HCT116 (cell line): Measurements from ENCODE around the gene NAGLU. TPM values are rescaled to one million over a fixed set of nuclear protein-coding genes. Genes with fewer than 3 reads are reported as not detected.
A peak's percentile ranks its signal among the peaks of the same experiment; 100 is the strongest.

Experiments used
- ATAC-seq: fragments of 200-7000 bp; cut with Tn5 transposase; 2 replicates; pipeline ENCODE4 v1.9.1; 2020; ENCODE audit warnings: mild to moderate bottlenecking, moderate library complexity
- BruUV-seq: library from RNA; stranded (reverse); fragments of 400-500 nt; replicated peaks from 2 replicates; lab custom pipeline; 2021; lab: Mats Ljungman, UMichigan
- CTCF ChIA-PET: fragments of 300-600 bp; sonication (Branson Sonifier 250); formaldehyde crosslinking; loops from one replicate; lab custom pipeline; 2021; ENCODE audit warnings: antibody characterized with exemption; lab: Charles Lee
- POLR2A ChIA-PET: fragments of 300-600, 350-600 bp; sonication (Branson Sonifier 250); formaldehyde crosslinking; loops from one replicate; lab custom pipeline; 2021; ENCODE audit warnings: antibody characterized with exemption; lab: Charles Lee
- RAD21 ChIA-PET, 2 experiments: fragments of 300-600 bp; sonication (Branson Sonifier 250); formaldehyde crosslinking; loops; one replicate each; lab custom pipeline; 2023; ENCODE audit warnings: low total read pairs in 2 of 2; ENCODE audit not compliant: uncharacterized antibody in 2 of 2, unreplicated experiment in 2 of 2, low non-redundant PET in 1 of 2; lab: Charles Lee
- DNase-seq: peaks from one replicate; pipeline ENCODE4 v3.0.0-alpha.2; 2010; ENCODE audit warnings: low read depth, low spot score
- H2AFZ ChIP-seq: fragments of 200-600 bp; shearing (Covaris generic), sonication (generic); 2 replicates; pipeline ENCODE4 v1.6.1; 2017; ENCODE audit warnings: low read depth, mixed run types, mixed read lengths, antibody characterized with exemption, low read length; ENCODE audit not compliant: poor library complexity, severe bottlenecking
- H3K27ac ChIP-seq: 2 replicates; pipeline ENCODE4 v1.5.1; 2012; ENCODE audit warnings: low read depth, low read length
- H3K27me3 ChIP-seq: fragments of 200-600 bp; sonication (generic); 2 replicates; pipeline ENCODE4 v1.6.1; 2016; ENCODE audit warnings: mixed run types, low read length, mixed read lengths; ENCODE audit not compliant: insufficient read depth
- H3K36me3 ChIP-seq, 2 experiments: fragments of 200-500 bp in 1 of 2; fragments of 200-600 bp in 1 of 2; sonication (Bioruptor generic) in 1 of 2; sonication (generic) in 1 of 2; 2 replicates each; pipeline versions ENCODE4 v1.5.1 to v1.6.1; 2014 to 2016; ENCODE audit warnings: low read length in 2 of 2, inconsistent platforms in 1 of 2, mixed read lengths in 1 of 2, mixed run types in 1 of 2; ENCODE audit not compliant: insufficient read depth in 2 of 2, control insufficient read depth in 1 of 2
- H3K4me1 ChIP-seq, 2 experiments: fragments of 200-600 bp in 1 of 2; sonication (generic) in 1 of 2; 2 replicates each; pipeline versions ENCODE4 v1.5.1 to v1.6.1; 2012 to 2017; ENCODE audit warnings: low read length in 2 of 2, inconsistent platforms in 1 of 2, mild to moderate bottlenecking in 1 of 2, mixed read lengths in 1 of 2, mixed run types in 1 of 2, moderate library complexity in 1 of 2; ENCODE audit not compliant: insufficient read depth in 2 of 2, control insufficient read depth in 1 of 2
- H3K4me2 ChIP-seq: fragments of 200-600 bp; sonication (generic); 2 replicates; pipeline ENCODE4 v1.6.1; 2017; ENCODE audit warnings: mixed run types, low read length, mixed read lengths
- H3K4me3 ChIP-seq, 2 experiments: fragments of 200-600 bp in 1 of 2; sonication (generic) in 1 of 2; replicated peaks in 1 of 2; 2 replicates each; pipeline ENCODE4 v1.5.1; 2011 to 2016; ENCODE audit warnings: low read length in 2 of 2, control low read depth in 1 of 2, low read depth in 1 of 2, mild to moderate bottlenecking in 1 of 2, mixed read lengths in 1 of 2, mixed run types in 1 of 2
- H3K79me2 ChIP-seq: fragments of 200-600 bp; sonication (generic); 2 replicates; pipeline ENCODE4 v1.6.1; 2017; ENCODE audit warnings: mild to moderate bottlenecking, mixed run types, low read length, moderate library complexity, mixed read lengths; ENCODE audit not compliant: insufficient read depth
- H3K9ac ChIP-seq: fragments of 200-600 bp; sonication (generic); 2 replicates; pipeline ENCODE4 v1.6.1; 2016; ENCODE audit warnings: low read length, mixed read lengths
- H3K9me2 ChIP-seq: fragments of 200-600 bp; sonication (generic), shearing (Covaris generic); 2 replicates; pipeline ENCODE4 v1.6.1; 2017; ENCODE audit warnings: mixed run types, mild to moderate bottlenecking, moderate library complexity; ENCODE audit not compliant: insufficient read depth
- H3K9me3 ChIP-seq, 2 experiments: fragments of 200-500 bp in 1 of 2; fragments of 200-600 bp in 1 of 2; sonication (Bioruptor generic) in 1 of 2; sonication (generic) in 1 of 2; 2 replicates each; pipeline ENCODE4 v1.6.1; 2014 to 2017; ENCODE audit warnings: low read length in 2 of 2, mixed read lengths in 2 of 2, inconsistent platforms in 1 of 2, low read depth in 1 of 2, mild to moderate bottlenecking in 1 of 2, mixed run types in 1 of 2, moderate library complexity in 1 of 2; ENCODE audit not compliant: control insufficient read depth in 1 of 2, insufficient read depth in 1 of 2
- H4K20me1 ChIP-seq: fragments of 200-600 bp; sonication (generic), shearing (Covaris generic); 2 replicates; pipeline ENCODE4 v1.6.1; 2017; ENCODE audit warnings: mixed run types, mild to moderate bottlenecking, moderate library complexity; ENCODE audit not compliant: insufficient read depth
- EZH2 ChIP-seq: fragments of 200-600 bp; sonication (generic); IDR thresholded peaks from 2 replicates; pipeline ENCODE4 v1.6.1; 2017; ENCODE audit warnings: antibody characterized with exemption, mixed run types
- MAX ChIP-seq: IDR thresholded peaks from 2 replicates; pipeline ENCODE4 v1.6.1; 2012
- RAD21 ChIP-seq: IDR thresholded peaks from 2 replicates; pipeline ENCODE4 v1.6.1; 2012; ENCODE audit warnings: low read depth, mild to moderate bottlenecking
- TCF7L2 ChIP-seq: IDR thresholded peaks from 2 replicates; pipeline ENCODE4 v1.7.0; 2011; ENCODE audit warnings: borderline replicate concordance, inconsistent platforms; ENCODE audit not compliant: insufficient read depth, insufficient read length; ENCODE audit errors: extremely low read depth
- intact Hi-C: fragments of 100-400 bp; cut with micrococcal nuclease; formaldehyde crosslinking; loops from 2 replicates; pipeline ENCODE4 v1.10.0; 2022
- total RNA-seq: library from RNA; stranded (reverse); gene quantifications from one replicate; pipeline ENCODE4 v1.2.1, GENCODE V29; 2021; ENCODE audit not compliant: unreplicated experiment

NAGLU gene
- total RNA-seq, 1 experiment from 2014 or later = 17.7 TPM

- peak overlapping the region; percentile 78 for H3K4me2 ChIP-seq
- peaks cover 39 to 54% of the 10 kb centered on the region in 2 experiments for H3K4me1 ChIP-seq
- H3K79me2 ChIP-seq = no peaks in the 10 kb centered on the region
- ATAC-seq (peak; percentile 29), DNase-seq (no peak)
- H3K27me3 ChIP-seq = no peaks in the 10 kb centered on the region
- no peaks in the 10 kb centered on the region for H4K20me1 ChIP-seq
- RAD21 ChIA-PET = interaction anchor here (0.6 to 1.5 kb wide), 3 partner anchors 8 to 681 kb away, joined by 3 to 5 read pairs (median 4); no protein-coding TSS in a partner anchor
- H3K9ac ChIP-seq = peak overlapping the region; percentile 63
- TF ChIP-seq TCF7L2 = peak; percentile 5
- peak; percentile 19; the same call in 1 of the 2 replicates for TF ChIP-seq MAX
- no peak for TF ChIP-seq EZH2
- TF ChIP-seq RAD21 = no peak
- TF ChIP-seq, all 23 proteins: peak for 2
- no peaks in the 10 kb centered on the region for H3K9me2 ChIP-seq
- peak overlapping the region in 1 of 2 experiments; percentile 35; a peak in 3 of 4 replicates for H3K4me3 ChIP-seq
- no peak overlapping the region for H2AFZ ChIP-seq
- BruUV-seq = TSS peak; percentile 3
- intact Hi-C loops = loop anchor here (5.0 kb wide), 1 partner anchor 112 kb away; no protein-coding TSS in a partner anchor
- CTCF ChIA-PET = interaction anchor here (0.6 to 2.6 kb wide), 9 partner anchors 8 to 297 kb away, joined by 3 to 22 read pairs (median 6); no protein-coding TSS in a partner anchor
- H3K36me3 ChIP-seq = peaks cover 3 to 5% of the 10 kb centered on the region in 2 experiments; a peak in 2 of 4 replicates
- peak overlapping the region; percentile 93 for H3K27ac ChIP-seq
- POLR2A ChIA-PET = interaction anchor here (0.5 to 4.6 kb wide), 6 partner anchors 8 to 109 kb away, joined by 5 to 28 read pairs (median 7); partner anchors contain the start of genes CAVIN1 and NAGLU
- H3K9me3 ChIP-seq = no peaks in the 10 kb centered on the region
Observed at GRCh38 chr17:42518755-42519545, 17.1 kb upstream of the NAGLU start.
